Vagina (tissue), 2 donors: ENCODE measurements around the gene CPEB2.

Experiments used
- CTCF ChIP-seq, 3 experiments: fragments of 450-650 bp in 2 of 3; fragments of 200-600 bp in 1 of 3; sonication (generic) in 1 of 3; IDR thresholded peaks; one replicate each; pipeline ENCODE4 v1.5.1; 2017 to 2019; ENCODE audit warnings: antibody characterized with exemption in 3 of 3, mild to moderate bottlenecking in 2 of 3, moderate library complexity in 2 of 3
- POLR2AphosphoS5 ChIP-seq, 2 donors: sonication (generic); formaldehyde crosslinking; IDR thresholded peaks; one replicate each; pipeline ENCODE4 v1.9.0; 2017; ENCODE audit warnings: antibody characterized with exemption in 2 of 2, mild to moderate bottlenecking in 2 of 2, low read depth in 1 of 2; ENCODE audit not compliant: insufficient read depth in 1 of 2

DNA sequence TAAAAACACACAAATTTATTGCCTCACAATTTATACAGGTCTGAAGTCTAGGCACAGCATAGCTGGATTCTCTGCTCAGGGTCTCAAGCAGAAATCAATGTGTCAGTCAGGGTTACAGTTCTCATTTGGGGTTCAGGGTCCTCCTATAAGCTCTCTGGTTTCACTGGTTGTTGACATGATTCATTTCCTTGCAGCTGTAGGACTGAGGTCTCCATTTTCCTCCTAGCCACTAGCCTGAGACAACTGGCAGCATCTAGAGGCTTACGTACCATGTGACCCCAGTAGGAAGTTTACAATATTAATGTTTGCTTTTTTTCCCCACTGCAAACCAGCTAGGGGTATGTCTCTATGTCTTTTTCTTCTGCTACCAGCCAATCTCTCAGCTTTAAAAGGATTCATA lies 102.5 kb downstream of the CPEB2 start:
- no peak for TF ChIP-seq POLR2AphosphoS5 (IDR thresholded peaks at IDR 0.05; ENCODE audit: insufficient read depth in 1 of 2, low read depth in 1 of 2)
- TF ChIP-seq CTCF (IDR thresholded peaks at IDR 0.05), result no peak
